ENCODE measurements around the gene THSD4.

- TF ChIP-seq ZFX (IDR thresholded peaks at IDR 0.05) = no peak
- TF ChIP-seq CTCF (conservative IDR thresholded peaks at IDR 0.05) = no peak
Measured at GRCh38 chr15:71597126-71597525, 481.9 kb downstream of the THSD4 start.

Measured in C4-2B (cell line).